HG02571 (cell line): ENCODE results near the gene TFDP1.

Experiments
- ATAC-seq: cut with Tn5 transposase; IDR thresholded peaks from one replicate; pipeline ENCODE4 v1.9.1; 2021; ENCODE audit warnings: mild to moderate bottlenecking, moderate library complexity; ENCODE audit not compliant: unreplicated experiment

The TFDP1 gene

GRCh38 chr13:113596321-113597200, 12.0 kb downstream of the TFDP1 start:
- no peak for ATAC-seq

- ATAC-seq = no peak
These were observed 13.0 kb downstream of the TFDP1 start for GRCh38 chr13:113597391-113598080.

GRCh38 chr13:113598081-113598410, 13.5 kb downstream of the TFDP1 start:
- ATAC-seq = no peak

- ATAC-seq = no peak
These were observed 13.9 kb downstream of the TFDP1 start for GRCh38 chr13:113598481-113598880.

- no peak for ATAC-seq
These were observed 14.8 kb downstream of the TFDP1 start for GRCh38 chr13:113599391-113599790.

GRCh38 chr13:113601166-113602070, 16.9 kb downstream of the TFDP1 start:
- ATAC-seq = no peak

- ATAC-seq = no peak
These were observed 17.9 kb downstream of the TFDP1 start for GRCh38 chr13:113602291-113602988.

GRCh38 chr13:113603116-113603710, 18.7 kb downstream of the TFDP1 start:
- no peak for ATAC-seq

GRCh38 chr13:113604186-113604585, 19.6 kb downstream of the TFDP1 start:
- no peak for ATAC-seq

GRCh38 chr13:113605461-113605860, 20.9 kb downstream of the TFDP1 start:
- no peak for ATAC-seq

- ATAC-seq = no peak
These were observed 21.4 kb downstream of the TFDP1 start for GRCh38 chr13:113605866-113606438.

- no peak for ATAC-seq
These were observed 22.7 kb downstream of the TFDP1 start for GRCh38 chr13:113607056-113607888.

- ATAC-seq = no peak
These were observed 23.5 kb downstream of the TFDP1 start for GRCh38 chr13:113607889-113608635.

GRCh38 chr13:113608967-113609533, 24.5 kb downstream of the TFDP1 start:
- no peak for ATAC-seq

- ATAC-seq = no peak
These were observed 25.1 kb downstream of the TFDP1 start for GRCh38 chr13:113609616-113610015.

GRCh38 chr13:113610266-113610665, 25.7 kb downstream of the TFDP1 start:
- no peak for ATAC-seq

- ATAC-seq = no peak
These were observed 27.4 kb downstream of the TFDP1 start for GRCh38 chr13:113611996-113612395.

- no peak for ATAC-seq
These were observed 28.1 kb downstream of the TFDP1 start for GRCh38 chr13:113612607-113613006.
